SK-N-SH (cell line): ENCODE measurements around the gene ADAMTS9.

ENCODE experiments used
- CTCF ChIP-seq: fragments of 200-600 bp; sonication (generic); IDR thresholded peaks from 2 replicates; pipeline ENCODE4 v1.6.1; 2017; ENCODE audit warnings: antibody characterized with exemption, mild to moderate bottlenecking, moderate library complexity
- GABPA ChIP-seq: IDR thresholded peaks from 2 replicates; pipeline ENCODE4 v1.4.0; 2012; ENCODE audit warnings: low read depth, mild to moderate bottlenecking
- NFIC ChIP-seq: IDR thresholded peaks from 2 replicates; pipeline ENCODE4 v1.4.0; 2012; ENCODE audit warnings: borderline replicate concordance
- REST ChIP-seq: IDR thresholded peaks from 2 replicates; pipeline ENCODE4 v1.6.1; 2012; ENCODE audit warnings: mild to moderate bottlenecking, low read depth, low read length, moderate library complexity
- ZBTB33 ChIP-seq: IDR thresholded peaks from 2 replicates; pipeline ENCODE4 v1.4.0; 2012; ENCODE audit warnings: low read depth, borderline replicate concordance

DNA sequence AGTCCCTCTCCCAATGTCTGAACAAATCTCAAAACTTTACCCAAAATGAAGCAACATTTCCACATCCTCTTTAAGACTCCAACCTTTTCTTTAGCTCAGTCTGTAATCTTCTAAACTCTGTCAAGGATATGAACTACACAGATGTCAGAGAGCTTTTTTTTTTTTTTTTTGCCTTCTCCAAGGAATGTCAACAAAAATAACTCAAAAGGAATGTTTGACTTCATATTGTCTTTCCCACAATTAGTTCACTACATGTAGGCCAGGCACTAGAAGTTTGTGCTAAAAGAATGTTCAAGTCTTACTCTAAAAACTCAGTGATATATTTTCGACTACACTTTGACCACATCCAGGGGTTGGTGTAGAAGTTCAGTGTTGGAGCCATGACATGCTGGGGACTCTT lies 37.1 kb downstream of the ADAMTS9 start:
- no peak for TF ChIP-seq GABPA
- TF ChIP-seq CTCF = no peak
- no peak for TF ChIP-seq REST
- TF ChIP-seq ZBTB33 = no peak
- TF ChIP-seq NFIC = no peak
